Activated CD4-positive, alpha-beta memory T cell treated with anti-CD3 and anti-CD28 coated beads, Interleukin-2, amount 10 ng/mL, durations not matched to agents 7 days and 5 days (primary cell): ENCODE measurements around the gene GRB10. TPM values are rescaled to one million over a fixed set of nuclear protein-coding genes. Genes with fewer than 3 reads are reported as not detected.
"Not testable (repeated sequence)": the region's sequence is repeated elsewhere in the genome, so short reads cannot be mapped to it uniquely, and the experiment has no call there.

ENCODE experiments used
- CTCF ChIA-PET: fragments of 350-600 bp; sonication (Branson Sonifier 250); formaldehyde crosslinking; loops from one replicate; lab custom pipeline; 2021; ENCODE audit warnings: antibody characterized with exemption, inconsistent platforms; lab: Charles Lee
- POLR2A ChIA-PET: fragments of 350-600 bp; sonication (Branson Sonifier 250); formaldehyde crosslinking; loops from one replicate; lab custom pipeline; 2021; ENCODE audit warnings: antibody characterized with exemption; lab: Charles Lee
- DNase-seq: peaks from one replicate; pipeline ENCODE4 v3.0.0-alpha.2; 2020
- H3K27ac Mint-ChIP-seq: one replicate; pipeline ENCODE4 v1.8.0; 2021; ENCODE audit warnings: mild to moderate bottlenecking, mixed read lengths
- H3K27me3 Mint-ChIP-seq: one replicate; pipeline ENCODE4 v1.8.0; 2021; ENCODE audit warnings: mixed read lengths
- H3K36me3 Mint-ChIP-seq: one replicate; pipeline ENCODE4 v1.8.0; 2021; ENCODE audit warnings: low read depth, mixed read lengths
- H3K4me1 Mint-ChIP-seq: one replicate; pipeline ENCODE4 v1.8.0; 2021; ENCODE audit warnings: mixed read lengths
- H3K4me3 Mint-ChIP-seq: one replicate; pipeline ENCODE4 v1.8.0; 2021; ENCODE audit warnings: mild to moderate bottlenecking, mixed read lengths
- H3K9me3 Mint-ChIP-seq: one replicate; pipeline ENCODE4 v1.8.0; 2021; ENCODE audit warnings: mixed read lengths
- total RNA-seq, 2 experiments: library from RNA; stranded (reverse); gene quantifications; one replicate each; pipeline ENCODE4 v1.2.3, GENCODE V29; 2021

Gene GRB10
- total RNA-seq, 2 experiments from 2014 or later = 13.9 to 14.2 TPM

- H3K27ac Mint-ChIP-seq = peak overlapping the region; percentile 85
- DNase-seq = peak; percentile 37
- ChIA-PET POLR2A (interaction anchor here (1.9 to 3.0 kb wide), 4 partner anchors 14 to 145 kb away, joined by 5 to 15 read pairs (median 9); no protein-coding TSS in a partner anchor), CTCF (interaction anchor here (0.9 to 7.0 kb wide), 9 partner anchors 14 to 567 kb away, joined by 3 to 37 read pairs (median 4); no protein-coding TSS in a partner anchor)
- no peaks in the 10 kb centered on the region for H3K27me3 Mint-ChIP-seq
- peaks cover 2% of the 10 kb centered on the region for H3K9me3 Mint-ChIP-seq
- peaks cover 47% of the 10 kb centered on the region for H3K4me1 Mint-ChIP-seq
- no peak overlapping the region for H3K4me3 Mint-ChIP-seq
- H3K36me3 Mint-ChIP-seq = peaks cover 10% of the 10 kb centered on the region
Observed at GRCh38 chr7:50594136-50594535, 188.6 kb downstream of the GRB10 start.

- no peaks in the 10 kb centered on the region for H3K27me3 Mint-ChIP-seq
- CTCF ChIA-PET = interaction anchor here (1.1 to 7.0 kb wide), 2 partner anchors 40 to 125 kb away, joined by 4 to 37 read pairs; no protein-coding TSS in a partner anchor
- peaks cover 45% of the 10 kb centered on the region for H3K4me1 Mint-ChIP-seq
- H3K4me3 Mint-ChIP-seq = no peak overlapping the region
- DNase-seq = no peak
- no peak overlapping the region for H3K27ac Mint-ChIP-seq
- H3K36me3 Mint-ChIP-seq = peaks cover 10% of the 10 kb centered on the region
- POLR2A ChIA-PET = interaction anchor here (3.0 kb wide), 1 partner anchor 17 kb away, joined by 15 read pairs; no protein-coding TSS in a partner anchor
- H3K9me3 Mint-ChIP-seq = peaks cover 2% of the 10 kb centered on the region
Observed at GRCh38 chr7:50592940-50593339, 189.8 kb downstream of the GRB10 start.

DNA sequence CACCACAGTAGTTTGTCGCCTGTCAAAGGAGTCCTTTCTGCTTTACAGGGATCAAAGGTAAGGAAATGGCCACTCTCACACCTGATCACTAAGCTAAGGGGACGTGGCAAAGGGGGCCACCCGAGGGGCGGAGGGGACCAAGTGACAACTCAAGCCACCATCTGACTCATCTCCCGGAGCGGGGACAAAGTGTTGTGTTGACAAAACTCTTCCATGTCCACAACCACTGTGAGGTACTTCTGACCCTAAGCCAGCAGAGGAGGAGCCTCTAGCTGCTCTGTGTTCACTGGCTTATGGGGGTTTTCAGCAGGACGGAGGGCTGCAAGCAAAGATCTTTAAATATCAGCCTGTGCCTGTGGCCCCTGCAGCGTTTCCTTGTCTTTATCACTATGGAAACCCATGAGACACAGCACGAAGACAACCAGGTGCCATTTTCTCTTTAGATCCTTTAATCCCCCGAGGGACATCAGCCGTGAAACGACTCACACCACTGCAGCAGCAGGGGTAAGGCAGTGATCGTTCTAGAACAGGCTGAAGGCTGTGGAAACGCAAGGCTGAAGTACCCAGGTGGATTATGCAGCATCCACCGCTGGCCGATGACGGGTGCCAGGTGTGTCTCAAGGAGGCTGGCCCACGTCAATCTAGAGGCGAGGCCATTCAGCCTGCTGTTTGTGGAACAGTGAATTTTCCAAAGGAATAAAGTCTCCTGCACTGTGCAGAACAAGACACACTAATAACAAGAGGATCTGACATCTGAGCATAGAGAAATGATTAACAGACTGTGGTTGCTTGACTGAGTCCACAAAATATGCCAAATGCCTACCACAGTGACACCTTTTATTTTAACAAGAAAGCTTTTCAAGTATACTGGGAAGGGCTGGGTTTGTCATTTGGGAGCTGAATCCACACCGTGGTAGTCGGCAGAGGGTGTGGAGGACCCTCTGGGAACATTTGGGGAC, 190.9 kb downstream of the GRB10 start:
- no peak for DNase-seq
- Mint-ChIP-seq H3K4me3 (no peak overlapping the region), H3K4me1 (peaks cover 46% of the 10 kb centered on the region), H3K36me3 (peaks cover 10% of the 10 kb centered on the region), H3K9me3 (peaks cover 2% of the 10 kb centered on the region), H3K27me3 (no peaks in the 10 kb centered on the region), H3K27ac (no peak overlapping the region)
- POLR2A ChIA-PET = no interaction called here
- CTCF ChIA-PET = interaction anchor here (1.6 kb wide), 1 partner anchor 42 kb away, joined by 3 read pairs; no protein-coding TSS in a partner anchor

DNA sequence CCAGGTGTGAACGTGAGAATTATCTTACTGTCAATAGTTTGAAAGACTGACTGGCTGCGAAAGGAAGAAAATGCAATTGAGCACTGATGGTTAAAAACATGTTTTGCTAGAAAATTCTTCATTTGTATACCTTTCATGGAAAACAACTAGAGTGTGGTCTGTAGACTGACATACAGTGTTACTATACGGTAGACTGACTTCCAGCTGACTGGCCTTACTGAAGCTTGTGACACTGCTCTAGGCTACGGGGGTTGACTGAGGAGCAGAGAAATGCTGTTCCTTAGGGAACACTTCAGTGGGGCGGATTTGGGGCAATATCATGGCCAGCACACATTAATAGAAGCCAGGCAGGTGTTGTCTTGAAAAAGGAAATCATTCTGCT, 191.6 kb downstream of the GRB10 start:
- H3K27me3 Mint-ChIP-seq = no peaks in the 10 kb centered on the region
- peaks cover 10% of the 10 kb centered on the region for H3K36me3 Mint-ChIP-seq
- H3K4me3 Mint-ChIP-seq = no peak overlapping the region
- peaks cover 2% of the 10 kb centered on the region for H3K9me3 Mint-ChIP-seq
- CTCF ChIA-PET = interaction anchor here (1.6 kb wide), 1 partner anchor 43 kb away, joined by 3 read pairs; no protein-coding TSS in a partner anchor
- DNase-seq = no peak
- no peak overlapping the region for H3K27ac Mint-ChIP-seq
- POLR2A ChIA-PET = no interaction called here
- peaks cover 39% of the 10 kb centered on the region for H3K4me1 Mint-ChIP-seq

- H3K4me1 Mint-ChIP-seq = peaks cover 33% of the 10 kb centered on the region
- H3K4me3 Mint-ChIP-seq = no peak overlapping the region
- ChIA-PET POLR2A (no interaction called here), CTCF (interaction anchor here (1.4 to 1.6 kb wide), 2 partner anchors 43 to 122 kb away, joined by 3 to 6 read pairs; no protein-coding TSS in a partner anchor)
- H3K27me3 Mint-ChIP-seq = no peaks in the 10 kb centered on the region
- peaks cover 10% of the 10 kb centered on the region for H3K36me3 Mint-ChIP-seq
- H3K27ac Mint-ChIP-seq = no peak overlapping the region
- peaks cover 2% of the 10 kb centered on the region for H3K9me3 Mint-ChIP-seq
- no peak for DNase-seq
Observed at GRCh38 chr7:50590535-50590934, 192.2 kb downstream of the GRB10 start.

GRCh38 chr7:50589364-50589763, 193.3 kb downstream of the GRB10 start:
- H3K4me1 Mint-ChIP-seq = peaks cover 22% of the 10 kb centered on the region
- H3K27me3 Mint-ChIP-seq = no peaks in the 10 kb centered on the region
- POLR2A ChIA-PET = no interaction called here
- H3K4me3 Mint-ChIP-seq = no peak overlapping the region
- H3K9me3 Mint-ChIP-seq = peaks cover 2% of the 10 kb centered on the region
- no peak for DNase-seq
- no peak overlapping the region for H3K27ac Mint-ChIP-seq
- CTCF ChIA-PET = interaction anchor here (1.2 to 1.4 kb wide), 3 partner anchors 26 to 121 kb away, joined by 3 to 6 read pairs (median 4); no protein-coding TSS in a partner anchor
- peaks cover 10% of the 10 kb centered on the region for H3K36me3 Mint-ChIP-seq

- no peaks in the 10 kb centered on the region for H3K27me3 Mint-ChIP-seq
- H3K4me1 Mint-ChIP-seq = peaks cover 17% of the 10 kb centered on the region
- POLR2A ChIA-PET = no interaction called here
- CTCF ChIA-PET = interaction anchor here (1.2 to 1.3 kb wide), 3 partner anchors 27 to 49 kb away, joined by 3 to 4 read pairs (median 4); no protein-coding TSS in a partner anchor
- no peak overlapping the region for H3K27ac Mint-ChIP-seq
- DNase-seq = no peak
- H3K9me3 Mint-ChIP-seq = peaks cover 2% of the 10 kb centered on the region
- H3K4me3 Mint-ChIP-seq = no peak overlapping the region
- peaks cover 10% of the 10 kb centered on the region for H3K36me3 Mint-ChIP-seq
Observed at GRCh38 chr7:50588937-50589336, 193.8 kb downstream of the GRB10 start.

DNA sequence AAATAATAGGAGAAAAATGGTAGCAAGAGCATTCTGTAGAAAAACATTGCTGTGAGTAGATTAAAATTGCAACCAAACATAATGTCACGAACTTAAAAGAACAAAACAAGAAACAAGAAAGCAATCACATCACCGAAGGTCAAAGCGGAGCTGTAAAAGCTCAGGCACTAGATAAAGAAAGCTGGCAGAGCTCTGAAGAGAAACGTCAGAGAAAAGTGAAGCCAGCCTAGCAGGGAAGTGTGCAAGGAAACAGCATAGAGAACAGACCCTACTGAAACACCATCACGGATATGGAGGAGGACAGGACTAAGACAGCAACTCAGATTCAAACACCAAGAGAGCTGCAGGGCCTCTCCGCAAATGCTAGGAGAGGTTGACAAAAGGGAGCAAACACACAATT, 195.0 kb downstream of the GRB10 start:
- H3K4me1 Mint-ChIP-seq = peaks cover 9% of the 10 kb centered on the region
- ChIA-PET CTCF (interaction anchor here (1.3 to 1.4 kb wide), 2 partner anchors 46 to 575 kb away, joined by 4 read pairs; no protein-coding TSS in a partner anchor), POLR2A (no interaction called here)
- H3K27ac Mint-ChIP-seq = no peak overlapping the region
- peaks cover 6% of the 10 kb centered on the region for H3K27me3 Mint-ChIP-seq
- H3K4me3 Mint-ChIP-seq = no peak overlapping the region
- peaks cover 10% of the 10 kb centered on the region for H3K9me3 Mint-ChIP-seq
- no peak for DNase-seq
- peaks cover 9% of the 10 kb centered on the region for H3K36me3 Mint-ChIP-seq

DNA sequence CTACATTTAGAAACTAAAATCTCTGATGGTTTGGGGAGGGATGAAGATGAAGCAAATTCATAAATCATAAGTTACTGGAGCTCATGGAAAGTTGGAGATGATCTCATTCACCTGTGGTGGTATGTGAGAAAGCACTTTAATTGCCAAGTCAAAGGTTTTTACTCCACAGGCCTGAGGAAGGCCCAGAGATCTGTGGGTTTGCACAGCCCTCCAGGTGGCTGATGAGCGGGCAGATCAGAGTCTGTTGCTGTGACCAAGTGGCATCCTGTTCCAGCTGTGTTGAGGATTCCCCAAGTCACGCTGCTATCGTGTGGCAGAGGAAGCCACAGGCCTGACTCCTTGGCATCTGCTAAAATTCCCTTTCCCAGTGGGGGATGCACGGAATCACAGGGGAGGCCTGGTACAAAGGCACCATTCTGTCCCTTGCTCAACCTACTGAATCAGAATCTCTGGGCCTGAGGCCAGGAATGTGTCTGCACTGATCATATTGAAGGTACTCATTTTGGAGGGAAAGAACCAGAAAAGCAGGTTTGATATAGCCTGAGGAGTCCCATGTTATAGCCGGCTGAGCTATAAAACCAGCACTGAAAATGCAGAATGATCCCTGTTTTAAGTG, 197.8 kb downstream of the GRB10 start:
- H3K4me3 Mint-ChIP-seq = no peak overlapping the region
- peaks cover 12% of the 10 kb centered on the region for H3K9me3 Mint-ChIP-seq
- POLR2A ChIA-PET = no interaction called here
- peaks cover 9% of the 10 kb centered on the region for H3K4me1 Mint-ChIP-seq
- H3K27me3 Mint-ChIP-seq = peaks cover 16% of the 10 kb centered on the region
- no peak for DNase-seq
- CTCF ChIA-PET = no interaction called here
- H3K36me3 Mint-ChIP-seq = no peaks in the 10 kb centered on the region
- H3K27ac Mint-ChIP-seq = no peak overlapping the region

GRCh38 chr7:50584386-50584785, 198.3 kb downstream of the GRB10 start:
- no peak overlapping the region for H3K27ac Mint-ChIP-seq
- peaks cover 7% of the 10 kb centered on the region for H3K4me1 Mint-ChIP-seq
- no peak for DNase-seq
- no peak overlapping the region for H3K4me3 Mint-ChIP-seq
- H3K9me3 Mint-ChIP-seq = peaks cover 12% of the 10 kb centered on the region
- H3K27me3 Mint-ChIP-seq = peaks cover 16% of the 10 kb centered on the region
- ChIA-PET POLR2A (no interaction called here), CTCF (no interaction called here)
- no peaks in the 10 kb centered on the region for H3K36me3 Mint-ChIP-seq

DNA sequence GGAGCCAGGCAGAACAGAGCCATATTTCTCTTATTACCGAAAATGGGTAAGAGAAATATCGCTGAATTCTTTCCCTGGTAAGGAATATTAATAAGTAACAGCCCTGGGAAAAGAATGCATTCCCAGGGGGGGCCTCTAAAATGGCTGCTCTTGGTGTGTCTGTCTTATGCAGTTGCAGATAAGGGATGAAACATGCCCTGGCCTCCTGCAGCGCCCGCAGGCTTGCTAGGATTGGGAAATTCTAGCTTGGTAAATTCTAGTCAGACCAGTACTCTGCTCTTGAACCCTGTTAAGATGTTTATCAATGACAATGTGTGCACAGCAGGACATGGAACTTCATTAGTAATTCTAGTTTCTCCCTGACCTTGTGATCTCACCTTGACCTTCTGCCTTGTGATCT, 199.4 kb downstream of the GRB10 start:
- H3K36me3 Mint-ChIP-seq, CTCF ChIA-PET, H3K4me3 Mint-ChIP-seq, POLR2A ChIA-PET, H3K4me1 Mint-ChIP-seq, DNase-seq, H3K27ac Mint-ChIP-seq: not testable (repeated sequence)
- peaks cover 16% of the 10 kb centered on the region for H3K27me3 Mint-ChIP-seq
- H3K9me3 Mint-ChIP-seq = peaks cover 12% of the 10 kb centered on the region

- peaks cover 17% of the 10 kb centered on the region for H3K9me3 Mint-ChIP-seq
- H3K4me3 Mint-ChIP-seq, H3K36me3 Mint-ChIP-seq, H3K4me1 Mint-ChIP-seq, DNase-seq, H3K27ac Mint-ChIP-seq, POLR2A ChIA-PET, CTCF ChIA-PET: not testable (repeated sequence)
- H3K27me3 Mint-ChIP-seq = peaks cover 16% of the 10 kb centered on the region
Observed at GRCh38 chr7:50582271-50582670, 200.4 kb downstream of the GRB10 start.
